GM19455 (cell line): ENCODE data around the gene PGAP6.
A peak's percentile ranks its signal among the peaks of the same experiment; 100 is the strongest.
"Not testable (repeated sequence)": the region's sequence is repeated elsewhere in the genome, so short reads cannot be mapped to it uniquely, and the experiment has no call there.

Experiments
- ATAC-seq: cut with Tn5 transposase; IDR thresholded peaks from one replicate; pipeline ENCODE4 v1.9.1; 2021; ENCODE audit not compliant: unreplicated experiment

PGAP6 gene

DNA sequence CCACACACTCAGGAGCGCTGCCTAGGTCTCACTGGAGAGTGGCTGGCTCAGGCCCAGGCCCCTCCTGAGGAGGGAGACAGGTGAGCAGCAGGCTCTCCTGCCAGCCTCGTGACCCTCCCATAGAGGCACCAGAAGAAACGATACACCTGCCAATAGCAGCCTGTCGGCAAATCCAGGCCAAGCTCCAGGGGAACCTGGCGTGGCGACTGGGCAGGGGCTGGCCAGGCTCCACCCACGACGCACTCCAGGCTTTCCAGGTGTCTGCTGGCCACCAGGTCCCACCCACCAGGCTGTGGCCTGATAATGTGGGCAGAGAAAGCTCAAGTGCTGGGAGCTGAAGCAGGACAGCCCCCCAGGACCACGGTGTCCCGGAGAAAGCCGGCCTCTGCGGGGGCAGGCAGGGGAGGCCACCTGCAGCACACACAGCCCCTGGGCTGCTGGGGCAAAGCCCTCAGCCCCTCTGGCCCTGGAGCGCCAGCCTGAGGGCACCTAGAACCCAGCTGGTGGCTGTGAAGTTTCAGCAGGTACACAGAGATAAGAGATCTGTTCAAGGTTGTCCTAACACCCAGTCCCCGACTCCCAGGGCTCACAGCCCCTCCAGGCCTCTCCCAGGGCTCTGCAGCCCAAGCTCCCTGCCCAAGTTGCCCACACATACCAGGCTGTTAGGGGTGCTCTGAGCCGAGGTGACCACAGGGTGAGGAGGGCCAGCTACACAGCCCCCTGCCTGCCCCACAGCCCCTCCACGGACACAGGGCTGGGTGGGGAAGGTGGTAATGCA, 2.4 kb downstream of the PGAP6 start:
- ATAC-seq: no peak

DNA sequence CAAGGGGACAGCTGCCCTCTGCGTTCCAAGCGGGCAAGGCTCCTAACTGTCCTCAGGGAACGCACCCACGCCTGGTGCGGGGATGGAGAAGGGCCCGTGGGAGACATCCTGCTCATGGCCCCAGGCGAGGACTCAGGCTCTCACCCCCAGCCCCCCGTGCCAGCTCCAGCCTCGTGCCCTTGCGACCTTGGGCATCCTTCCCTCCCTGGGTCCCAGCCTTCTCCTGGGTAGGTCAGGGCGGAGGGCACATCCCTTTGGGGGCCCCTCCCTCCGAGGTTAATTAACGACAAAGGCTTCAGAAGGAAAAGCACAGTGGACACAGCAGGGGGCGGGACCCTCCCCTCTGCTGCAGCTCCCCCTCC, 3.0 kb downstream of the PGAP6 start:
- no peak for ATAC-seq

DNA sequence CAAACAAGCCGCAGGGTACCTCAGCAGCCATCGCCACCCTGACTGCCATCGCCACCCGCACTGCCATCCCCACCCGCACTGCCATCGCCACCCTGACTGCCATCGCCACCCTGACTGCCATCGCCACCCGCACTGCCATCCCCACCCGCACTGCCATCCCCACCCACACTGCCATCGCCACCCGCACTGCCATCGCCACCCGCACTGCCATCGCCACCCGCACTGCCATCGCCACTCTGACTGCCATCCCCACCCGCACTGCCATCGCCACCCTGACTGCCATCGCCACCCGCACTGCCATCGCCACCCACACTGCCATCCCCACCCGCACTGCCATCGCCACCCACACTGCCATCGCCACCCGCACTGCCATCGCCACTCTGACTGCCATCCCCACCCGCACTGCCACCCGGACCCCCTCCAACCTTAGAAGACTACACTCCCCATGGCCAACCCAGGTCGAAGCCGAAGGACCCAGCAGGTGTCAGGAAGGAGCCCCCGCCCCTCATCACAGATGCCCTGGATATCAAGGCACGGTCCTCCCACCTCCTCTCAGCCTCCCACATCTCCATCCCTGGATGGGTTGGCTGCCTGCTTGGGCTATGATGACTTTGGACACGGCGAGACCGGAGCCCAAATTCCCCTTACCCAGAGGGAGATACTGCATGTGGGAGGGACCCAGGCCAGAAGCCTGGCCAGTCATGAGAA, 3.5 kb downstream of the PGAP6 start:
- ATAC-seq: not testable (repeated sequence)

DNA sequence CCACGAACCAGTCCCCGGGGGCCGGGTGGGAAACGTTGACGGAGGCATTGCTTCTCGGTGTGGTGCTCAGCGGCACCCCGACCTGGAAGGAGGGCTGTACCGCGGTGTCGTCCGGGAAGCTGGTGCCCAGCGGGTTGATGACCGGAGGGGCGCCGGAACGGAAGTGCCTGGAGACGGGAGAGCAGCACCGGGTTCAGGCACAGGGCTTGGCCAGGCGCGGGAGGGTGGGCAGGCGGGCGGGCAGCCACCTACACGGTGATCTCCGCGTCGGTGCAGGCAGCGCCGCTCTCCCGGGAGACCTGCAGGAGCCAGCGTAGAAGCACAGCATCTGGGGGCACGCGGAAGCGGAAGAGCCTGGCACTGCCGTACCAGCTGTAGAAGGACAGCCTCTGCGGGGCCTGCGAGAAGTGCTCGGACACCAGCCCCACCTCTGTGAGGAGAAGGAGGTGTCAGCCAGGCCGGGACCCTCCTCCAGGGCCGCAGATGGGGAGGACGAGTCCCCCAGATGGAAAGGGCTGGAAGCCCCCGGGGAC, 4.3 kb downstream of the PGAP6 start:
- ATAC-seq: no peak

DNA sequence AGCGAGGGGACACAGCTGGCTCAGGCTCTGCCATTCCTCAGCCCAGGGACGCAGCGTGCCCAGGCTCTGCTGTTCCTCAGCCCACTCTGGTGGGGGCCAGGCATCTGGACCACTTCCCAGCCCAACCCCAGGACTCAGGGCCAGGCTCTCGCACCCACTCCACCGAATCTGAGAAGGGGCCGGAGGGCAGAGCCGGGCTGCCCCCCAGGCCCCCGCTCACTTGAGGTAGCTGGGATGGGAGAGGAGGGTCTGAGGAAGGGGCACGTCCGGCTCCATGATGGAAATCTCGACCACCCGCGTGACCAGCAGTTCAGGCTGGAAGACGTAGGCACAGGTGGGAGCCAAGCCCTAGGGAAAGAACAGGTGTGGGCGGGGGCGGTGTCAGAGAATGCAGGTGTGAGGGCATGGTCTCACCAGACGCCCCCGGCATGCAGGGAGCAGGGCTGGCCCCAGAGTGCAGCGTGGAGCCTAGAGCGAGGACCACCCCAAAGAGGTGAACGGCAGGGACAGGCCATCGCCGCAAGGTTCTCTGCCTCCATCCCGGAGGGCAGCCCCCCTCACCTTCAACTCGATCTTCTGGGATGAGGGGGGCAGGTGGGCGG, 4.9 kb downstream of the PGAP6 start:
- no peak for ATAC-seq

DNA sequence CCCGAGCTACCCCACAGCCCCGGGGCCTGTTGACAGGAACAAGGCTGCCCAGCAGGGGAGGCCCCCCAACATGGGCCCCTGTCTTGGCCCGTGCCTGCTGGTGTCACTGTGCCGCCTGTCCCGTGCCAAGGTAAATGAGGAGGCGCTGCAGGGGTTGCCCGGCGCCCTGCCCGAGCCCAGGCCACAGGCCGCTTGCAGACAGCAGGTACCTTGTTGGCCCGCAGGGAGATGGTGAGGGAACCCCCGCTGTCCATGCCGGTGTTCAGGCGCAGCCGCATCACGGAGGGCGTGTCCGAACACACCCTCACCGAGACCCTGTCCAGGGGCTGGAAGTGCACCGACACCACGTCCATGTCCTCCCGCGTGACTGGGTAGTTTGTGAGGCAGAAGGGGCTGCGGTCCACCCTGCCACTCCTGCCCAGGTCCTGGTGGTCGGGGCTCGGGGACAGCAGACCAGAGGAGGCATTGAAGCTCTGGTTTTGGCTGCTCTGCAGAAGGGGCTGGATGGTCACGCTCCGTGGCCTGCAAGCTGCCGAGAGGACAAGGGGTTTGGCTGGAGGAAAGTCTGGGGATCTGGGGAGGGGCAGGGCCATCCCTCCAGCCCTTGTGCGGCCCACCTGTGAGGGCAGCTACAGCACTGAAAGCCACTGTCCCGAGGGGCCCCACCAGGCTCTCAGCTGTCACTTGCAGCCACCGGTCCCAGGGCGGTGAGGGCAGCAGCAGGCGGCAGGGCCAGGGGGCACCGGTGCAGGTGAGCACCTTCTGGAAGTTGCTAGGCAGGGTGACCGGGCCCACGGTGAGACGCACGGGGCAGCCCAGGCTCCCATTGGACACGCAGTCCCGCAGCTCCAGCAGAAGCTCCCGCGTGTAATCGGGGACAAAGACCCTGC, 5.6 kb downstream of the PGAP6 start:
- ATAC-seq: no peak

DNA sequence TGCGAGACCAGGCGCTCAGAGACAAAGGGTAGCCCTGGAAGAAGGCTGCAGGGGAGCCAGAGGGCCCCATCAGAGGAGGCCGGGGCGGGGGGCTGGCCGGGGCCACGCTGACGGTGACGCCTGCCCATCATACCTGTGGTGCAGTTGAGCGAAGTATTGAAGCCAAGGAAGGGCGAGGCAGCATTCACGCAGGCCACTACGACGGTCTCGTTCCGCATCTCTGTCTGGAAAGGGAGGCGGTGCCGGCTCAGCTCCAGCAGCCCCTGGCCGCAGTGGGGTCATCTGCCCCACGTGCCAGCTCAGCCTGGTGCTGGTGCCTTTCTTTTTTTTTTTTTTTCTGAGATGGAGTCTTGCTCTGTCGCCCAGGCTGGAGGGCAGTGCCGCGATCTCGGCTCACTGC, 6.6 kb downstream of the PGAP6 start:
- ATAC-seq: no peak

DNA sequence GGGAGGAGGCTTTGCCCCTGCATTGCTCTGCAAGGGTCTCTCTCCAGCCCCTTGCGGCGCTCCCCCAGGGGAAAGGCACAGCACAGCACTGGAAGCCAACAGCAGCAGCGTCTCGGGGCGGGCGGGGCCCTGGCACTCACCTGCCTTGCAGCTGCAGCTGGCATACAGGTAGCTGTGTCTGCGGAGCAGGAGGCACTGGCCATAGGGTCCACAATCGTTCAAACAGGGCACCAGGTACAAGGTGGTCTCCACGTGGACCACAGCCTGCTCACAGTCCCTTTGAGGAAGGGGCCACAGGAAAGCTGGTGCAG, 7.2 kb downstream of the PGAP6 start:
- ATAC-seq: no peak

DNA sequence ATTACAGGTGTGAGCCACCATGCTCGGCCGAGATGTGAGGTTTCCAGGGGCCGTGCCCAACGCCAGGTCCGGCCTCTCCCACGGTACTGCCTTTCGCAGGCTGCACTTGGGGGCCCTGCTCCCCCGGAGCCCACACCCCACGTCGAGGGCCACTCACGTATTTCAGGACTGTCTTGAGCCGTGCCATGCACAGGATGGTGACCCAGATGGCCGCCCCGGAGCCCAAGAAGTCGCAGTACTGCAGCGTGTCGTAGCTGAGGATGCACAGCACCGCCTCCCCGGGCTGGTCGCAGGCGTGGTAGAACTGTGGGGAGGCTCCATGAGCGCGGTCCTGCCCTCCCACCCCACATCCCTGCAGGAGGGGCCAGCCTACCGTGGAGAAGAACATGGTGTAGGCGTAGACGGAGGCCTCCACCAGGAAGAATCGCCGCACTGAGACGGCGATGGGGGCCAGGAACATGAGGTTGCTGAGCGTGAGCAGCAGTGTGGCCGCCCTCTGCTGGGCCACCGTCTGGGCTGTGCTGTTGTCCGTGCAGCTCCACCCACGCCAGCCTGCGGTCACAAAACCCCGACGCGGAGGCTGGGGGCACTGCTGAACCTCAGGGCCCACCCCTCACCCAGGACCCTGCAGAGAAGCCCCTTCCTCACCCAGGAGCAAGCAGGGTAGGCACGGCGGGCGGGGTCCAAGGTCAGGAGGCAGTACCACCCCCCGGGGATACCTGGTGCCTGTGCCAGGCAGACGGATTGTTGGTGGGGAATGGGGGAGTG, 7.7 kb downstream of the PGAP6 start:
- no peak for ATAC-seq

DNA sequence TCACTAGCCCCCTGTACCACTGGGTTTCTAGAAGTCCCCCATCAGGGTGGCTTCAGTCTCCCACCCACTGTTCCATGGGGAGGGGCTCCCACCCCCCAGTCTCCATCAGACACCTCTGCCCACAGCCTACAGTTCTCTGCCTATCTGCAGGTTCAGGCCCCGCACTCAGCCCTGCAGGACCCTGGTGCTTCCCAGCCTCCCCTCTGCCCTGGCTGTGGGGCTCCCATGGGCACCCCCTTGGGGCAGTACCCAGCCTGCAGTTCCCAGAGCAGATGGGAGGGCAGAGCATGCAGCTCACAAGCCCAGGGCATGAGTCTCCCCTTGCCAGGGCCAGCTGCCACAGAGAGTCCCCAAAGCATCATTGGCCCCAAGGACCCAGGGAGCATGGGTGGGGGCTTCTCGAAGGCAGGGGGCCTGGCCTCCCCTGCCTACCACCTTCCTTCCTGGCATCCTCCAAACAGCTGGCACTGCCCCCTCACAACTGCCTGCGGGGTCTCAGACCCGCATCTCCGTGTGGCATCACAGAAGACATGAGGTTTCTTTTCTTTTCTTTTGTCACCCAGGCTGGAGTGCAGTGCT, 8.7 kb downstream of the PGAP6 start:
- ATAC-seq: no peak

DNA sequence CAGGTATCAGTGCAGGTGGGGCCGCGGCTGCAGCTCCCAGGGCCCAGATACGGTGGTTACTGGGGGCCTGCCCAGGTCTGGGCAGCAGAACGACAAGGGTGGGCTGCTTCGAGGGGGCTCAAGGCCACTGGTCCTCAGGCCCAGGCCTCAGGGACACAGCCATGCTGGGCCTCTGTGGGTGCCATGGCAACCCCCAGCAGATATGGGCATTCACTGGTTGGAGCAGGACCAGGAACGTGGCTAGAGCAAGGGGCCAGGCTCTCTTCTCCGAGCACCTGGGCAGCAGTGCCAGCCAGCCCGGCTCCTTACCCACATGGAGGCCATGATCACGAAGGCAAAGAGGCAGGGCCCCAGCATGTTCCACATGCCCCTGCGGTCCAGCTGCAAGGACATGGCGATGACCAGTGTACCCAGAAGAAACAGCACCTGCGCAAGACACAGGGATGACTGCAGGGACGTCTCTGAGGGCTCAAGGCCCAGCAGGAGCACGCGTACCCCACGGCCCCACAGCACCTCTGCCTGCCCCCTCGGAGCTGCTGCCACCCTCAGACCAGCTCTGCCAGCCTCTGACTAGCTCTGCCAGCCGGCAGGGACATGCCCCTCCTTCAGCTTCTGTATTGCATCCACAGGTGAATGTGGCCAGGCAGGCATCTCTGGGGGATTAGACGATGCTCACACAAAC, 9.3 kb downstream of the PGAP6 start:
- ATAC-seq: no peak

DNA sequence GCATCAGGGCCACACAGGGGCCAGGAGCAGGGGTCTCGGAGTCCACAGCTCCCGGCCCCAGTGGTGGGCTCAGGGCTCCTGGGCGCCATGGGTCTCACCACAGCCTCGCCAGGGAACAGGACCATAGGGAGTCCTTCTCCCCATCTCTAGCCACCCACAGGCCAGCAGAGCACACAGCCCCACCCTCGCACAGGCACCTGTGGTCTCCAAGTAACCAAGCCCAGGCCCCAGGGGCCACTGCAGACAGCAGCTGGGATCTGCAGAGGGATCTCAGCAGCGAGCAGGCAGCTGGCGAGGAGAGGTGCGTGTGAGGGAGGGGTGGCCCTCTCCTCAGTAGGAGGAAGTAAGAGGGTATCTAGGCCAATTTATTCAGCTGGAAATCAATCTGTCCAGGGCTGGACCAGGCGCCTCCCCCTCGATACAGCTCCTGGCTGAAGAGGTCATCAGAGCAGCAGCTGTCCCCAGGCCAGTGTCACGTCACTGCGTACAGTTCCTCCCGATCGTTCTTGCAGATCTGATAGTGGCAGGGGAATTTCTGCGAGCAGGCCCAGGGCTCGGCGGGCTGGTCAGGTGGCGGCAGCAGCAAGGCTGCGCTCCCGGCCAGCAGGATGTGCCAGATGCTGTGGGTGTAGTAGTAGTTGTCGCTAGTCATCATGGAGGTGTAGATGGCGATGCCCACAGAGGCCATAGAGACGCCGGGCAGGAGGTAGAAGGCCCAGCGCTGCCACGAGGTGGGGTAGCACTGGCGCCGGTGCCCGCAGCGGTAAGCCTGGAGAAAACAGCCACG, 10.1 kb downstream of the PGAP6 start:
- ATAC-seq: no peak

DNA sequence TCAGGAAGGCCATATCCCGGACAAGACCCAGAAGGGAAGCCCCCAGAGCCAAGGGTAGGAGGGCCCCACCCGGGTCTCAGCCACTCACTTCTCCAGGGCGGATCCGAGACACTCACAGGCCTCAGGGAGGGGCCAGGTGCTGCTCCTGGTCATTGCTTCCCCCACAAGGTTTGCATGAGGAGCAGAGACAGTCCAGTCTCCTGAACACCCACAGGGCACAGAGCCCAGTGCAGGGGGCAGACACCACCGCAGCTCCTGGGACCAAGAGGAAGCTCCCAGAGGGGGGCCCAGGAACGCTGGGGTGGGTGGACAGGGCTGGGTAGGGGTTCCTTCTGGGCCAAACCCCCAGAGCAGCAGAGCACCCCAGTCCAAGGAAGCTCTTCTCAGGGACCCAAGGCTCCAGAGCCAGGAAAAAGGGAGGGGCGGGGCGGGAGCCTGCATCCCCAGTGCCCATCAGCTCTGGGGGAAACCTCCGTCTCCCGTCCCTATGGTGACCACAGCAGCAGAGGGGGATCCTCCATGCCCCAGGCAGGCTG, 10.7 kb downstream of the PGAP6 start:
- ATAC-seq: no peak

DNA sequence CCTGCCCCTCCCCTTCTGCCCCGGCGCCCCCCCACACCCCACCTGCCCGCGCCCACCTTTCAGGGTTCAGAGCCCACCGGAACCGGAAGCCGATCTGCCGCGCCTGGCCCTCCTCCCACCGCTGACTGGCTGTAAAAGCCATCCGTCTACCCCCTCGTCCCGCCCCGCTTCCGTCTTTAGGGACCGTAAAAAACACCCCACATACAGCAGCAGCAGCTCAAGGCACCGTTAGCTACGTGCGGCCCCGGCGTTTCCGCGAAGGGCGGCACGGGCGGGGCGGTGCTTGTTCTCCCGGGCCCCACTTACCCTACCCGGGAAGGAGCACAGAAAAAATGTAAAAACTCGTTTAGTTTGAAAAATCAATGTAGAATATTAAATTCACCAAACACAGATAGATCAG, 11.3 kb downstream of the PGAP6 start, which contains the start of gene MRPL28:
Gene MRPL28, minus strand, starts transcription at position 96 of the 400 bp plus-strand sequence. CDS start 320 bp downstream, outside the sequence.
- peak; percentile 76 for ATAC-seq

DNA sequence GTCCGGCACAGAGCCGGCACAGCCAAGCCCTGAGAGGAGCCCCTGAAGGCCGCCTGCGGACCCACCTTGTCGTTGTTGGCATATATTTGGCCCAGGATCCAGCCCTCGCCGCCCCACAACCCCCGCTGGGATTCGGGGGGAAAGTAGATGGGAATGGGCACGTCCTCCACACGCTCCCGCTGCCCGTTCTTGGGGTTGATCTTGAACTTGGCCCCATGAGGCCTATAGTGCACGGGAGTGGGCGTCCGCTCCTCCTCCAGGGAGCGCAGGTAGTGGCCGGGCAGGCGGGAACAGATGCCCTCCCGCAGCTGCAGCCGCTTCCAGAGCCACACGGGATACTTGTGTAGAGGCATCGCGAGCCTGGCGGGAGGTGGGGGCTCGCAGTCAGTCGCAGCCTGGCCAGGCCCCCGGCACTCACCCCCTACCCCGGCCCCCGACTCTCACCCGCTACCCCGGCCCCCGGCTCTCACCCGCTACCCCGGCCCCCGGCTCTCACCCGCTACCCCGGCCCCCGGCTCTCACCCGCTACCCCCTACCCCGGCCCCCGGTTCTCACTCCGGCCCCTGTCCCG, 11.8 kb downstream of the PGAP6 start:
- ATAC-seq: no peak

DNA sequence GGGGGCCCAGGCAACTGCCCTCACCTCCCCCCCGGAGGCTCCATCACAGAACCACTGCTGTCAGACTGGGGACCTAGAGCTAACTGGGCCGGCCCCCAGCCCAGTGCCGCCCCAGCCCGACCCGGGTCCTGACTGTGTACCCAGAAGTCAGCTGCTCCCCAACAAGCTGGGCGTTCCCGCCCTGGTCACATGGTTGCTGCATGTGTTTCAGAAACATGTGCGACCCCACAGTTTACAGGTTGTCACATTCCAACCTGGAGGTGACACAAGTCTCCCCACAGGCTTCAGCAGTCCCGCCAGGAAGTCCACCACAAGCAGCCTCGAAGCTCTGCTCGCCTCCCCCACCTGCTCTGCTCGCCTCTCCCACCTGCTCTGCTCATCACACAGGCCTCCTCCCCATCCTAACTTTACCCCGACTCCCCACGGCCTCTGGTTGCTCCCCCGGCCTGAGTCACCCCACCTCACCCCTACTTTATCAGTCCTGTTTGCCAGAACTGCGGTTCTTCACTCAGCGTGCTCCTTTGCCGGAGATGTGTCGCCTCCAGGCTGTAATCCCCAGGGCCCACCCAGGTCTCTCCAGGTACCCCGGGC, 12.4 kb downstream of the PGAP6 start:
- no peak for ATAC-seq

DNA sequence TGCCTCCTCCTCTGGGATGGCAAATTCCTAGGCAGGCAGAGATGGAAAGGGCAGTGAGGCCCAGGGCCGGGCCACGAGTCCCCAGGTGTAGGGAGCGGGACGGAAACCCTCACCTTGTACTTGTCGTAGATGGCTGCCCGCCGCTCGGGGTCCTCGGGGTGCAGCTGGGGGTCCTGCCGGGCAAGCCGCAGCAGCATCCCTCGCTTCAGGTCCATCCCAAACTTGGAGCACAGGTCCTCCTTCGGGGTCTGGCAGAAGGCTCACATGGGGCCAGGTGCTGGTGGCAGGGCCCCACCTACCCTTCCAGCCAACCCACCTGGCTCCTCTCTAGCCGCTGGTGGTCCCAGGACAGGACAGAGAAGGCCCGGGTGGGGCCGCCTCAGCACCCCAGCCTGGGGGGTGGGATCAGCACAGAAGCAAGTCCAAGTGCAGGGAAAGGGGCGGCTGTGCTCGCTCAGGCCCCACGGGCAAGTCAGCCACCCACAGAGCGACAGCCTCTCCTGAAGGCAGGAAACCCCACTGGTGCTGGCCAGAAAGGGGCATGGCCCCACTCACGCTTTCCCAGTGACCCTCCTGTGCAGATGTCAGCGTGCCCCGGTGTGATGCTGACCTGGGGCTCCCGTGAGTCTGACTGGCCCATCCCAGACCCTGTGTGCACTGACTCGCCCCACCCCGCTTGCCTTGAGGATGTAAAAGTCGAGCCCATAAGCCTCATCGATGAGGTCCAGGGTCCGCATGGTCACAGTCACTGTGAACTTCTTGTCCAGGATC, 13.2 kb downstream of the PGAP6 start:
- ATAC-seq: no peak
